ENCODE measurements around the gene RBM44.
"Not testable (repeated sequence)": the region's sequence is repeated elsewhere in the genome, so short reads cannot be mapped to it uniquely, and the experiment has no call there.

Gene RBM44

GRCh38 chr2:237754626-237755248 lies 43.8 kb upstream of the RBM44 start:
- DNase-seq (ENCODE audit: low read depth), result no peak
- no peak for TF ChIP-seq CTCF (IDR thresholded peaks at IDR 0.05; ENCODE audit: low read depth, low read length, missing control alignments)
- no peak overlapping the region for H3K4me3 ChIP-seq (ENCODE audit: low read depth, low read length)

- DNase-seq (ENCODE audit: low read depth), result no peak
- no peak overlapping the region for H3K4me3 ChIP-seq (ENCODE audit: low read depth, low read length)
- TF ChIP-seq CTCF (IDR thresholded peaks at IDR 0.05; ENCODE audit: low read depth, low read length, missing control alignments), result no peak
Measured at GRCh38 chr2:237757616-237758015, 41.0 kb upstream of the RBM44 start.

- DNase-seq (ENCODE audit: low read depth), result no peak
- no peak for TF ChIP-seq CTCF (IDR thresholded peaks at IDR 0.05; ENCODE audit: low read depth, low read length, missing control alignments)
- no peak overlapping the region for H3K4me3 ChIP-seq (ENCODE audit: low read depth, low read length)
Measured at GRCh38 chr2:237758185-237758584, 40.4 kb upstream of the RBM44 start.

- no peak for DNase-seq (ENCODE audit: low read depth)
Measured at GRCh38 chr2:237759176-237759575, 39.4 kb upstream of the RBM44 start.

GRCh38 chr2:237760506-237761502 lies 37.8 kb upstream of the RBM44 start:
- no peak overlapping the region for H3K4me3 ChIP-seq (ENCODE audit: low read depth, low read length)
- TF ChIP-seq CTCF (IDR thresholded peaks at IDR 0.05; ENCODE audit: low read depth, low read length, missing control alignments), result no peak
- DNase-seq (ENCODE audit: low read depth), result no peak

More at GRCh38 chr2:237759176-237759575, 39.4 kb upstream of the RBM44 start:
- no peak overlapping the region for H3K4me3 ChIP-seq (ENCODE audit: low read depth, low read length)
- TF ChIP-seq CTCF (IDR thresholded peaks at IDR 0.05; ENCODE audit: low read depth, low read length, missing control alignments), result no peak

- not testable (repeated sequence) for DNase-seq (ENCODE audit: low read depth); H3K4me3 ChIP-seq (ENCODE audit: low read depth, low read length)
Measured at GRCh38 chr2:237762291-237763182, 36.0 kb upstream of the RBM44 start.

GRCh38 chr2:237763812-237764211 lies 34.8 kb upstream of the RBM44 start:
- no peak for DNase-seq (ENCODE audit: low read depth)
- TF ChIP-seq CTCF (IDR thresholded peaks at IDR 0.05; ENCODE audit: low read depth, low read length, missing control alignments), result no peak
- H3K4me3 ChIP-seq (ENCODE audit: low read depth, low read length), result no peak overlapping the region

- not testable (repeated sequence) for DNase-seq (ENCODE audit: low read depth); H3K4me3 ChIP-seq (ENCODE audit: low read depth, low read length)
Measured at GRCh38 chr2:237765122-237765521, 33.5 kb upstream of the RBM44 start.
